GM21786 (cell line): Measurements from ENCODE around the gene TXNRD3.

ENCODE experiments used
- ATAC-seq: cut with Tn5 transposase; IDR thresholded peaks from one replicate; pipeline ENCODE4 v1.9.1; 2021; ENCODE audit not compliant: unreplicated experiment

The TXNRD3 gene

DNA sequence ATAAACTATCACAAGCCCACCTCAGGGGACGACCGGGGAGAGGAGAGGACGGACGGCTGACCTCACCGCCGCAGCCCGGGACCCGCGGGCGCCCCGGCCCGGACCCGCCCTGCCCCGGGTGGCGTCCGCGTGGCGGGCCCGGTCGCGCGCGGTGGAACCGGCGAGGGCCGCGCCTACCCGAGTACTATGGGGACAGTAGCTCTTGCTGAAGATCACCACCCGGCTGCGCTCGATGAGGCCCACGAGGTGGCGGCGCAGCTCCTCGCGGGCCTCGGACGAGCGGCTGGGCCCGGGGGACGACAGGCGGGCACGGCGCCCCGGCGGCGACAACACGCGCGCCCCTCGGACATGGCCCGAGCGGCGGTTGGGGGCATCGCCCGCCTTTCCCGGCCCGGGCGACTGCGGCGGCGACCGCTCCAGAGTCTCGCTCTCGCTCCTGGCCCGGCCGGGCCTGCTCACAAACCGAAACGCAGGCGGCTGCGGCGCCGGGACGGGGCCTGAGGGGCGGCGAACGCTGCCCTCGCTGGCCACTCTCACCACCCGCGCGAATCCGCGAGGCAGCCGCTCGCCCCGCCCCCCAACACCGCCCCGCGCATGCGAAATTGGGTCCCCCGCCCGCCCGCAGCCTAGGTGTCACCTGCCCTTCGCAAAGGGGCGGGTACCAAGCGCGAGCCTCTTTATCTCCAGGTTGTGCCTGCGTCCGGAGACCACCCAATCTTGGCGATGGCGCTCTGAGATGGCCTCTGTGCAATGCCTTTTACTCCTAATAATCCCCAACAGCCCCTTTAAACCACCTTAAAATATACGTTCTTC, at the start of gene TXNRD3:
TSS of gene TXNRD3 (minus strand) at position 554 of the 813 bp plus-strand sequence.
- no peak for ATAC-seq

DNA sequence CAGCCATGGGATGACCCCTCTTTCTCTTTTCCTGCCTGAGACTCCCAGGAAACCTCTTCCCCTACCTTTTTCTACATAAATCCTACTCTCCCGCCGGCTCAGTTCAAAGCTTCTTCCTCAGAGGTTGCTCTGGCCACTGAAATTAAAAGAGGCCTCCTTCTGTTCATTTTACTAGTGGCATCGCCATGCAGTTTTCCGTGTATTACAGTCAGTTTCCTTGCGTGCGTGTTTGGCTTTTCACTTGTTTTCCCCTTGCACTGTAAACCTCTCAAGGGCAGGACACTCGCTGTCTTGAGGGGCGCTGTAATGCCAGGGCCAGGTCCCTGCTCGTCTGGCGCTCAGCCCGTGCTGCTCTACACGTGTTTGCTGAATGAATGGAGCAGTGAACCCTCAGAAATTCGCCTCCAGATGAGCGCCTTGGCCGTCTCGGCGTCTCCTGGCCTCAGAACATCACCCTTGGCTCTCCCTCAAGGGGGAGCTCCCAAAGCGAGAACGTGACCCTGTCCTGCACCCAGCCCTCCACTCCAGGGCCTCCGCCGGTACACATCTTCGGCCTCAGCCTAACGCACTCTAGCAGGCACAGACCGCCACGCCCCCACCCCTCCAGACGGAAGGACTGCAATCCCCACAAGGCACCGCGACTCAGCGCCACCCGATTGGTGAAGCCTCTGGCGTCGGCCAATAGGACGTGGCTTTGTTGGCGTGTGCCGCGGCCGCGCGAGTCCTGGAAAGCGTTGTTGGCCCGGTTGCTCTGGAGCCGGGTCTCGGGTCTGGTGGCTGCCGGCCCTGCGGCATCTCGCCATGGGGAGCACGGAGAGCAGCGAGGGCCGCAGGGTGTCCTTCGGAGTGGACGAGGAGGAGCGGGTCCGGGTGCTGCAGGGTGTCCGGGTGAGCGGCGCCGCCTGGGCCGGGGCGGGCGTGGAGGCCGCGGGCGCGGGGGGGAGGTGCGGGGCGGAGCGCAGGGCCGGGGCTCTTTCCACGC, 48.9 kb upstream of the TXNRD3 start, which contains the start of gene CHCHD6:
TSS of gene CHCHD6 (plus strand) at position 729 of the 982 bp plus-strand sequence. CDS start at position 802, 73 bp downstream.
- ATAC-seq = peak; percentile 96

DNA sequence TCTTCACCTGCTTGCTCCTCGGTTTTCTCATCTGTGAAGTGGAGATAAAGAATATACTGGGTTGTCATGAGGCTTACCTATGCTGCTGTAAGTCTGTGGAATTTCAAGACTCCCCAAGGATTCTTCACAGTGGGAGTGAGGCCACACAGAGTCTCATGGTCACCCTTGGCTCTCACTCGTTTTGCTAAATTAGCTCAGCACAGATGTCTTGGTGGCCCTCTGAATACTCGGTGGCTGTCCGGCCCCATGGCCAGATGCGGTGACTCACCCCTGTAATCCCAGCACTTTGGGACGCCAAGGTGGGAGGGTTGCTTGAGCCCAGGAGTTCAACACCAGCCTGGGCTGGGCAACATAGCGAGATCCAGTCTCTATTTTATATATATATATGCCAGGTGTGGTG, 44.1 kb upstream of the TXNRD3 start:
- ATAC-seq = no peak

DNA sequence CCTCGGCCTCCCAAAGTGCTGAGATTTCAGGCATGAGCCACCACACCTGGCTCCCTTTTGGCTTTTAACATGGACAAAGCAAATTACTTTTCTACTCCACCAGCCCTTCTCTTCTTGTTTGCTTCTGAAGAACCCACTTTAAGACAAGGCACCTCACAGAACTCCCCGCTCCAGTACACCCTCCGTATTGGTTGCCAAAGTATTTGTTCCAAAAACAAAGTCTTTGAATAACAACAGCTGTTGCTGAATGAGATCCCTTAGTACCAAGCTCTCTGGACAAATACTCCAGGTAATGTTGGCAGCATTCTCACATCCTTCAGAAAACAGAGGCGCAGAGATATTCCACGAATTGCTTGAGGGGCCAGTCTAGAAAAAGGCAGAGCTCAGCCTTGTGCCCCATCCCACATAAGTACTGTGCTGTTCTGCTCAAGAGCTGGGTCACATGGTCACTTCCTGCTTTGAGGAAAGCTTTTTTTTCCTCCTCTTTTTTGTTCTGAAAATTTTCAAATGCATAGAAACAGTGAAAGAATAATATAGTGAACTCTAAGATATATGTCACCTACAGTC, 41.9 kb upstream of the TXNRD3 start:
- ATAC-seq = no peak

DNA sequence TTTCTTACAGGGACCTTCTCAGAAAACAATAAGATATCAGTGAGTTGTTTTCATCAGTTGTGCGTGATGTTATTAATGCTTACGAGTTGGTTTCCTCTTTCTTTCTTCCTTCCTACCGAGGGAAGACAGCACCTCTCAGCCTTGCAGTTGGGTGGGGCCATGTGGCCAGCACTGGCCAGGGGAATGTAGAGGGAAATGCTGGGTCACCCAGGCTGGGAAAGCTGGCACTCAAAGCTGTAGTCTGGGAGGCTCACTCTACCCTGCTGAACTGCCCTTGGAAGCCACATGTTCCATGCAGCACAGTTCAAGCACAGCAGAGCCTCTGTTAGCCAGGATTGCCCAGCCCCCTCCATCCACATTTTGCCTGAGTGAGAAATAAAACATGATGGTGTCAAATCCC, 39.0 kb upstream of the TXNRD3 start:
- ATAC-seq = no peak

DNA sequence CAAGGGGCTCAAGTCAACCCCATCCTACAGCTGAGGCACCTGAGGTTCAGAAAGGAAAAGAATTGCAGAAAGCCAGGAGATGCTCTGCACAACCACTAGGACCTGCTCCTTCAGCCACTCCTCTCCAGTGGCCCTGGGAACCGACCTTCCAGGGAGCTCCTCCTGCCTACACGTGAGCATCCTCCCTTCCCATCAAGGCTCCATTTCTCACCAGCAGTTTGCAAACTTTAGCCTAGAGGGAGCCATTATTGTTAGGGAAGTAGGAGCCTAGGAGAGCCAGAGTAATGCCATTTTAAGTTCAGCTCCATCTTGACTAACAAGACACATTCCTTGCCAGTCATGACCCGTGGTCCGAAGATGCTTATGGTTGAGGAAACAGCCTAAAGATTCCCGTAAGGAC, 37.9 kb upstream of the TXNRD3 start:
- no peak for ATAC-seq

DNA sequence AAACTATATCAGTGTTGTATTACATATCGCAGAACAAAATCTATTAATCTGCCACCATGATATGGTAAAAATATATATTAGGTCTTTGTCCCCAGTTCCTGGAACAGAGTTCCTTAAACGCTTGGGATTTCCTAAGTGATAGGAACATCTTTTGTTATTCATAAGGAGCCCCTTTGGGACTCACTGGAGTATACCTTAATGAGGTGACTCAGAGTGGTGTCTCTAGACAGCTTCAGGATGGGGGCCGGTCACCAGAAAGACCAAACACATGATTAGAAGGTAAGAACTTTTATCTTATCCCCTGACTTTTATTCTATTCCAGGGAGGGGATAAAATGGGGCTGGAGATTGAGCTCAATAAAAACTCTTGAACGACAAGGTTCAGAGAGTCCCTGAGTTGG, 36.8 kb upstream of the TXNRD3 start:
- ATAC-seq = no peak

DNA sequence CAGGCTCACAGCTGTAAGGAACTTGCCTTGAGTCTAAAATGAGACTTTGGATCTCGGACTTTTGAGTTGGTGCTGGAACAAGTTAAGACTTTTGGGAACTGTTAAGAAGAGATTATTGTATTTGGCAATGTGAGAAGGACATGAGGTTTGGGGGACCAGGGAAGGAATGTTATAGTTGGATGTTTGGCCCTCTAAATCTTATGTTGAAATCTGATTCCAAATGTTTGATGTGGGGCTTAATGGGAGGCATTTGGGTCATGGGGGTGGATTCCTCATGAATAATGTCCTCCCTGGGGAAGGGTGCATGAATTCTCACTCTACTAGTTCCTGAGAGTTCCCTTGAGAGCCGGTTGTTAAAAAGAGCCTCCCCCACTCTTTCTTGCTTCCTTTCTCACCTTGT, 30.6 kb upstream of the TXNRD3 start:
- no peak for ATAC-seq

DNA sequence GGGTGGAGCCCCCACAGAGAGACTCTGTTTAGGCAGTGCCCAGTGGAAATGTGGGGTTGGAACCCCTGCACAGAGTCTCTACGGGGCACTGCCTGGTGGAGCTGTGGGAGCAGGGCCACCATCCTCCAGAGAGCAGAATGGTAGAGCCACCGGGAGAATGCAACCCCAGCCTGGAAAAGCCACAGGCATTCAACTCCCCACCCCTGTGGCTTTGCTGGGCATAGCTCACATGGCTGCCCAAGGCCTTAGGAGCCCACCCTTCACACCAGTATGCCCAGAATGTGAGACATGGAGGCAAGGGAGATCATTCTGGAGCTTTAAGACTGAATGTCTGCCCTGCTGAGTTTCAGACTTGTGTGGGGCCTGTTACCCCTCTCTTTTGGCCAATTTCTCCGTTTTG, 30.1 kb upstream of the TXNRD3 start:
- ATAC-seq = no peak

DNA sequence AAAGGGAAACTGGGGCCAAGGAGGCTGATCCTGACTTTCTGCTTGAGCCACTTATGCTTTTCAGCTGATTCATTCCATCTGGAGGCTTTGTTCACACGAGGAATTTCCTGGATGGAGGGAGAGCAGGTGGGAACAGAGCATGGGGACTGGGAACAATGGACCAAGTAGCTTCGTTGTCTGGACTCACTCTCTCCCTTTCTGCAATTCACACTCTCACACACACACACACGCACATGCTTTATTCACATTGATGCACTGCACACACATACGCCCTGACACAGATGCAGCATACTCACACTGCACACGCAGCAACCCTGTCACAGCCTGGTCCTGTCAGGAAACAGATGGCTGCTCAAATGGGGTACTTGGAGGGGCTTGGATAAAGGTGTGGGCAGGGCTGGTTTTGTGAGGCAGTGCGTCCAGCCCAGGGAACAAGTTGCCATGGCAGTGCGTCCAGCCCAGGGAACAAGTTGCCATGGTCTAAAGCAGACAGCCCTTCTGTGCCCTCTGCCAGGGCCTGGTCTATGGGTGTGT, 29.4 kb upstream of the TXNRD3 start:
- no peak for ATAC-seq

DNA sequence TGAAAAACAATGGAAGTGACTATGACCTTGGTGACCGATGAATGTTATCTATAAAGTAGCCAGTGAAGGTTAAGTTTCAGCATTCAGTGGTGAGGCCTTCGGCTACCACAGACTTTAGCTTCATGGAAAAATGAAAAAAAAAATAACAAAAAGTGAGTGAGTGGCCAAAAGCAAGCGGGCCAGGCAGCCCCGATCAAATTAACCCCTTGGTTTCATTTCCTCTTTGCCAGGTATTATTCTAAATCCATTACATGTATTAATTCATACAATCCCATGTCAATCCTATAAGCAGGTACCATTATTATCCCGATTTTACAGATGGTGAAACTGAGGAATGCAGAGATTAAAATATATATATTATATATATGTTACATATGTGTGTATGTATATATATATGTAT, 28.1 kb upstream of the TXNRD3 start:
- ATAC-seq = no peak

DNA sequence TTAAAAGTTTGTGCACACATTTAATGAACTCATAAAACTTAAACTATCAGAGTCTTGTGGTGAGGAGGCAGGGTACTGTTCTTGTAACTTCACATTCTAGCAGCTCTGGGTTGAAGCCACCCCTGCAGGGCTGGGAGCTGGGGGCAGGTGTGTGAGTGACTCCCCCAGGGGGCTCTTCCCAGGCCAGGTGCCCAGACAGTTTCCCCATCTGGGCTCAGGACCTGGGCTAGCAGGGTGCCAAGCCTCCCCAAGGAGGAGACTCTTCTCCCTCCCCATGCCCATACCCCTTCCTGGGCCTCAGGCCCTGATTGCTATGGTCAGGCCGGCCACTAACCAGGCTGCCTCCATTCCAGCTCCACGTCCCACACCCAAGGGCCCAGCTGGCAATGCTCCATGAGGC, 27.1 kb upstream of the TXNRD3 start:
- ATAC-seq = no peak

DNA sequence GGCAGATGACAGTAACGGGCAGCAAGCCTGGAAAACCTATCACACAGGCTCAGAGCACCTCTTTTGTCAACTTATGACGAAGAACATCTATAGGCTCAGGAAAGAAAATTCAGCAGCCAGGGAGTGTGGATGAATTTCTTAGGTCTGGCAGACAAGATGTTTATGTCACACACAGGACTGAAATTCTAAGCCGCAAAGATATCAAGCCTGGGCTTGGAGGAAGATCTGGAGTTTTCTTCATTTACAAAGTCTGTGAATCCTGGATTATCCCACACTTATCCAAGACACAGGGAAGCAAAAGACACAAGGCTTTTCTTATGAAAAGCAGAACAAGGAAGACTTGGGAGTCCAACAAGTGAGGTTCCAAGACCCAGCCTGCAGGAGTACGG, 25.7 kb upstream of the TXNRD3 start:
- ATAC-seq = no peak

DNA sequence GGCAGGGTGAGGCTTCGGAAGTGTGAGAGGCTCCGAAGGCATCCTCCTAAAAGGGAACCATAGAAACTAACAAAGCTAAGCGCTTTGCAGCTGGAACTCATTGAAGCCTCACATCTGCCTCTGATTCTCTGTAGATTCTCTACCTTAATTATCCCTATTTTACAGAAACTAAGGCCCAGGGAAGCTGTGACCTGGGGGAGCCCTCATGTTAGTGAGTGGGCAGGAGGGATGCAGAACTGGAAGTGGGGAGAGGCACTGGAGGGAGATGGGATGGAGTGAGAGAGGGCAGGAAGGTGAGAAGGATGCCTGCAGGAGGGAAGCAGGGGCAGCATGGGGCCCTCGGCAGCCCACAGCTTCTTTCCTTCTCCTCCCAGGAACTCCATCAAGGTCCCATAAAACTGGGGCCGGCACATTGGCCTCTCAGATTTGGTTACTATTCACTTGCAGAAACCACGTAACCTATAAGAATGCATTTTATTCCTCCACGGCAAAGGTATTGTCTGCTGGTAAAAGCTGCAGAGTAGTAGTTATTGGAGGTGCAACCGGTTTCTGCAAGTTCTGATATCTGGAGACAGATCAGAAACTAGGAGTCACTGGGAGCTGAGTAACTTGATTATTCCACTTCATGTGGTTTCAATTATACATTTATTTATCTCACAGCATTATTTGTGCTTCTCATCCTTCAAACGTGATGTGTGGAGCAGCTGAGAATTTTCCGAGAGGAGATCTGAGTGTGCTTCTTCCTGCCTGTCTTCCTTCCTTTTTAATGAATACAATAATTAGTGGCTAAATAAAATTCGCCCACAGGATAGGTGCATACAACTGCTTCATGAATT, 25.1 kb upstream of the TXNRD3 start:
- ATAC-seq = no peak

DNA sequence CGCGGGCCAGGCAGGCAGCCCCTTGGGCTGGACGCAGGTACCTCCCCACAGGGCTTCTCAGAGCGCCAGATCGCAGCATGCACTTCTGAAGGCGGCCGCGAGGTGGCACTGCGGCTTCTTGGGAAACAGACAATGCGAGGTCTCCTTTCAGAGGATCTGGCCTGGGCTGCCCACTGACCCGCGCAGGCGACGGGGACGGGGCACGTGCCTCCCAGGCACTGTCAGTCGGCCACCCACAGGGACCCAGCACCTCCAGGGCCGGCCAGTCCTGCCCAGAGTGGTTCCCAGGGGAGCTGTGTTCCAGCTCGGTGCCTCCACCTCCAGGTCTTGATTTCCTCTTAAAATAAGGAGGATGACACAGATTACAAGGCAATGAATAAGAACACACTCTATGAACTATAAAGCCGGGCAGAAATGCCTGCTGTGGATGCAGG, 24.4 kb upstream of the TXNRD3 start:
- ATAC-seq = no peak

DNA sequence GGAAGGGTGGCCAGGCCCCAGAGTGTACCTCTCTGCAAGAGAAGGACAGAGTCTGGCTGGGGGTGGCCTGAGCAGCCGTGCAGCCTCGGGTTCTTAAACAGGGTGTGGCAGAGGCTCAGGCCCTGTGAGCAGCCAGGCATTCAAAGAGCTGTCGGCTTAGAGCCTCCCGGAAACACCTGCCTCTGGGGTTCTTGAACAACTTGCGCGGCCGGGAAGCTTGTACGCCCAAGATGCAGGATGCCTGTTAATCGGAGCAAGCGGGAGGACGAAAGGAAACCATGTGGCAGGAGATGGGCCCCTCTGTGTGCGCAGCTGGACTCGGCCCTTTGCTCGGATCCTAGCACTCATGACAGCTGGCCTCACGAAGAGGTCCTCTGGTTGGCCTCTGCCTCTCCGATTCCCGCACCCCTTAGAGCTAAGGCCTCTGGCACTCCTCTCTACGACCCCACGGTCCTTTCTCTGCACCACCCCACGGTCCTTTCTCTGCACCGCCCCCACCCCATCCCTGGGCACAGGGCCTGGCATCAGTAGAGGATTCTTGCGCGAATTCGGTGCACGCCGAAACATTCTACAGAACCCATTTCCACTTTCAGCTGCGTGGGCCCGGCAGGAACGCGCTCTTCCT, 23.9 kb upstream of the TXNRD3 start:
- ATAC-seq = no peak

DNA sequence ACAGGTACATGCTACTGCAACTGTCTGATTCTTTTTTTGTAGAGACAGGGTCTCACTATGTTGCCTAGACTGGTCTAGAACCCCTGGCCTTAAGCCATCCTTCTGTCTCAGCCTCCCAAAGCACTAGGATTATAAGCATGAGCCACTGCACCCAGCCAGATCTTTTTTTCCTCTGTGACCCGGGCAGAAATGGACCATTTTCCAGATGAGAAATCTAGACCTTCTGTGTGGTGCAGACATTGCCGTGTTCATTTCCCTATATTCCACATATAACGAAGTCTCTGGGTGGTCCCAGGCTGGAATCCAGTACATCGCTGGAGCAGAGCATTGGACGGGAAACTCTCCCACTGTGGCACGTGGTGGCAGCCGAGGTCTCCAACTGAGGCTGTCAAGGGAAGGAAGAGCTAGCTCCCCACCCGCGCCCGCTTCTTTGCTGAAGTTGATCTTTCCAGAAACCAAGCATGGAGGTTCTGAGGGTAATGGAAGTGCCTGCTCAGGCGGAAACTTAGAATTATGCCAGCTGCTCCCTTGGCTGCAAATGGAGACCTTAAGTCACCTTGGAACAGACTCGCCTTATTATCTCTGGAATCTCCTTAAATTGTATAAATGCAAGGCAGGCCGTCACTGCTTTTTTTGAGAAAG, 23.1 kb upstream of the TXNRD3 start:
- no peak for ATAC-seq

DNA sequence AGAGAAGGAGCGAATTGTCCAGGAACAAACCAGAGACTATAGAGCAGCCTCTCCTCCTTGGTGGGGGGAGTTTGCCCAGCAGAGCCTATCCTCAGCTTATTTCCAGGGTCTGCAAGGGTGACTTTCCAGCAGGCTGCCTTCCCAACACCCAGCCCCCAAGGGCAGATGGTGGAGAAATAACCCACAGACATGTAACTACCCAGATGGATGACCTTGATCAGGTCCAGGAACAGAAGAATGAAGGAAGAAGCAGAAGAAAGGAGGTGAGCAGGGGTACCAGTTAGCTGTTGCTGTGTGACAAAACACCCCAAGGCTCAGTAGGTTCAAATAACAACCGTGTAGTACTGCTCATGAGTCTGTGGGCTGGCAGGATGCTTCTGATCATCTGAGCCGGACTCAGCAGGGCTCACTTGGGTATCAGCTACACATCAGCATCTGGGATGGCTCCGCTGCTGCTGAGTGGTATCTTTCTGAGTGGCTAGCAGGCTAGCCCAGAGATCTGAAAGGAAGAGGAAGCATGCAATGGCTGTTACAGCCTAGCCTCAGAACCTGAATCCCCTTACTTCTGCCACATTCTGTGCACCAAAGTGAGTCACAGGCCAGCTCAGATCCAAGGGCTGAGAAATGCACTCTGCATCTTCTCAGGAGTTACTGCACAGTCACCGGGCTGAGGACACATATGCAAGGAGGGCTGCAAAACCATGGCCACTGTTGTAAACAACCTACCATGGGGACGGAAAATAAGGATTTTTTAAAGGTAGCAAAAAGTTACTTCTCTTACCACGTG, 22.2 kb upstream of the TXNRD3 start:
- ATAC-seq = no peak

DNA sequence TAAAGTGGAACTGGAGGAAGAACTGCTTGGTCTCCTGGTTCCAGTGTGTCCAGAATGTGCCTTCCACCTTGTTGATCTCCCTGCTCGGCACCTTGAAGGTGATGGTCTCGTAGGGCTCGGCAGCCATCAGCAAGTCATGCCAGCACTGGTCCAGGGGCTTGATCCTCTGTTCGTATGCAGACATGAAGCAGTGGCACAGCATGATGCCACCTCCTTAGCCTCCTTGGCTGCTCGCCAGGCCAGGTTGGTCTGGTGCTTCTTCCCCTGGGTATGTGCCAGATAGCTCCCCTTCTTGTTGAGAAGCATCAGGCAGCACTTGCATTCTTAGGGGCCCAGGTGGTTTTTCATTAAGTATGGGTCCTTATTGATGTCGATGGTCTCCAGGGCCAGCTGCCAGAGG, 17.8 kb upstream of the TXNRD3 start:
- no peak for ATAC-seq
